Non-pigmented ciliary epithelial cell (primary cell): Measurements from ENCODE around the gene TIGD1.

Source experiments
- DNase-seq: peaks from one replicate; pipeline ENCODE4 v3.0.0-alpha.2; 2010; ENCODE audit warnings: low read depth

TIGD1 gene

GRCh38 chr2:232523682-232524597 is 26.4 kb downstream of the TIGD1 start:
- no peak for DNase-seq

- DNase-seq, result no peak
Measured at GRCh38 chr2:232523402-232523681, 27.0 kb downstream of the TIGD1 start.

- no peak for DNase-seq
Measured at GRCh38 chr2:232522623-232523401, 27.5 kb downstream of the TIGD1 start.

- no peak for DNase-seq
Measured at GRCh38 chr2:232521959-232522622, 28.3 kb downstream of the TIGD1 start.

- no peak for DNase-seq
Measured at GRCh38 chr2:232521098-232521497, 29.3 kb downstream of the TIGD1 start.

- no peak for DNase-seq
Measured at GRCh38 chr2:232520489-232520888, 29.9 kb downstream of the TIGD1 start.

GRCh38 chr2:232519581-232520438 is 30.5 kb downstream of the TIGD1 start, which contains the start of gene PRSS56:
Gene PRSS56 (plus strand): TSS chr2:232520388. CDS start chr2:232520599, 211 bp downstream.
- no peak for DNase-seq

- DNase-seq, result no peak
Measured at GRCh38 chr2:232518844-232519243, 31.5 kb downstream of the TIGD1 start.

- DNase-seq, result no peak
Measured at GRCh38 chr2:232516551-232516950, 33.8 kb downstream of the TIGD1 start.

- DNase-seq, result no peak
Measured at GRCh38 chr2:232515639-232516038, 34.7 kb downstream of the TIGD1 start.

GRCh38 chr2:232513353-232513752 is 37.0 kb downstream of the TIGD1 start:
- DNase-seq, result no peak

GRCh38 chr2:232512602-232513001 is 37.8 kb downstream of the TIGD1 start:
- DNase-seq, result no peak

- DNase-seq, result no peak
Measured at GRCh38 chr2:232511336-232511890, 38.9 kb downstream of the TIGD1 start.

GRCh38 chr2:232508251-232508650 is 42.1 kb downstream of the TIGD1 start:
- DNase-seq, result no peak

GRCh38 chr2:232506709-232507108 is 43.6 kb downstream of the TIGD1 start:
- DNase-seq, result no peak

- DNase-seq, result no peak
Measured at GRCh38 chr2:232505856-232506255, 44.5 kb downstream of the TIGD1 start.

GRCh38 chr2:232504438-232504837 is 45.9 kb downstream of the TIGD1 start:
- no peak for DNase-seq

GRCh38 chr2:232503809-232504323 is 46.5 kb downstream of the TIGD1 start:
- DNase-seq, result no peak

- DNase-seq, result no peak
Measured at GRCh38 chr2:232502911-232503808, 47.2 kb downstream of the TIGD1 start.

- DNase-seq, result no peak
Measured at GRCh38 chr2:232502511-232502910, 47.8 kb downstream of the TIGD1 start.
